H9 (cell line): Measurements from ENCODE around the gene TCEA2. TPM values are rescaled to one million over a fixed set of nuclear protein-coding genes. Genes with fewer than 3 reads are reported as not detected.

Experiments
- DNase-seq: peaks from one replicate; pipeline ENCODE4 v3.0.0-alpha.2; 2017
- H2AFZ ChIP-seq: one replicate; pipeline ENCODE4 v1.6.1; 2013; ENCODE audit warnings: mild to moderate bottlenecking, low read length, control low read depth, moderate library complexity
- H2AK5ac ChIP-seq: 2 replicates; pipeline ENCODE4 v1.6.1; 2013; ENCODE audit warnings: low read length, control low read depth, mixed read lengths; ENCODE audit not compliant: insufficient read length
- H2BK120ac ChIP-seq: one replicate; pipeline ENCODE4 v1.6.1; 2013; ENCODE audit warnings: low read depth, mild to moderate bottlenecking, low read length, control low read depth, inconsistent platforms; ENCODE audit not compliant: poor library complexity, severe bottlenecking
- H2BK12ac ChIP-seq: 2 replicates; pipeline ENCODE4 v1.6.1; 2013; ENCODE audit warnings: low read length, control low read depth, mixed read lengths, low read depth; ENCODE audit not compliant: insufficient read length
- H2BK15ac ChIP-seq: 2 replicates; pipeline ENCODE4 v1.6.1; 2013; ENCODE audit warnings: low read depth, low read length, control low read depth
- H2BK20ac ChIP-seq: one replicate; pipeline ENCODE4 v1.6.1; 2013; ENCODE audit warnings: low read depth, mild to moderate bottlenecking, low read length, control low read depth, inconsistent platforms; ENCODE audit not compliant: poor library complexity, severe bottlenecking
- H2BK5ac ChIP-seq: 2 replicates; pipeline ENCODE4 v1.6.1; 2013; ENCODE audit warnings: low read length, control low read depth, mixed read lengths; ENCODE audit not compliant: insufficient read length
- H3K14ac ChIP-seq: 2 replicates; pipeline ENCODE4 v1.6.1; 2013; ENCODE audit warnings: low read length, control low read depth; ENCODE audit not compliant: insufficient read depth
- H3K18ac ChIP-seq: 2 replicates; pipeline ENCODE4 v1.6.1; 2013; ENCODE audit warnings: low read depth, mild to moderate bottlenecking, mixed read lengths, low read length, control low read depth; ENCODE audit not compliant: insufficient read length
- H3K23ac ChIP-seq: 2 replicates; pipeline ENCODE4 v1.6.1; 2013; ENCODE audit warnings: low read length, control low read depth, mixed read lengths, low read depth; ENCODE audit not compliant: insufficient read length
- H3K23me2 ChIP-seq: 2 replicates; pipeline ENCODE4 v1.6.1; 2013; ENCODE audit warnings: low read depth, mild to moderate bottlenecking, mixed read lengths, low read length, control low read depth; ENCODE audit not compliant: insufficient read length, poor library complexity, severe bottlenecking
- H3K27ac ChIP-seq: 2 replicates; pipeline ENCODE4 v1.5.1; 2013; ENCODE audit warnings: low read length, control low read depth, mixed read lengths, low read depth; ENCODE audit not compliant: insufficient read length
- H3K27me3 ChIP-seq: 2 replicates; pipeline ENCODE4 v1.6.1; 2013; ENCODE audit warnings: low read length, control low read depth, inconsistent platforms; ENCODE audit not compliant: insufficient read depth
- H3K4ac ChIP-seq: 2 replicates; pipeline ENCODE4 v1.6.1; 2013; ENCODE audit warnings: low read depth, mild to moderate bottlenecking, control low read depth, inconsistent platforms, low read length, moderate library complexity
- H3K4me1 ChIP-seq: 2 replicates; pipeline ENCODE4 v1.6.1; 2013; ENCODE audit warnings: low read length, control low read depth, inconsistent platforms; ENCODE audit not compliant: insufficient read depth
- H3K4me2 ChIP-seq: 2 replicates; pipeline ENCODE4 v1.6.1; 2013; ENCODE audit warnings: low read length, control low read depth, mixed read lengths; ENCODE audit not compliant: insufficient read length, insufficient read depth
- H3K56ac ChIP-seq: 2 replicates; pipeline ENCODE4 v1.6.1; 2013; ENCODE audit warnings: low read depth, mild to moderate bottlenecking, mixed read lengths, low read length, control low read depth; ENCODE audit not compliant: insufficient read length
- H3K79me1 ChIP-seq: 2 replicates; pipeline ENCODE4 v1.6.1; 2013; ENCODE audit warnings: low read depth, mild to moderate bottlenecking, moderate library complexity, low read length, control low read depth, inconsistent platforms; ENCODE audit not compliant: insufficient read depth, poor library complexity, severe bottlenecking
- H3K79me2 ChIP-seq: 2 replicates; pipeline ENCODE4 v1.6.1; 2013; ENCODE audit warnings: low read length, control low read depth, inconsistent platforms; ENCODE audit not compliant: insufficient read depth
- H3K9ac ChIP-seq: 2 replicates; pipeline ENCODE4 v1.6.1; 2013; ENCODE audit warnings: low read length, control low read depth, mixed read lengths; ENCODE audit not compliant: insufficient read length; ENCODE audit errors: extremely low read depth
- H3K9me3 ChIP-seq: one replicate; pipeline ENCODE4 v1.6.1; 2013; ENCODE audit warnings: low read depth, low read length, inconsistent platforms; ENCODE audit not compliant: control insufficient read depth
- H3T11ph ChIP-seq: one replicate; pipeline ENCODE4 v1.6.1; 2013; ENCODE audit warnings: mild to moderate bottlenecking, low read length, control low read depth, inconsistent platforms
- H4K20me1 ChIP-seq: one replicate; pipeline ENCODE4 v1.6.1; 2013; ENCODE audit not compliant: control insufficient read depth, insufficient read length, insufficient read depth
- H4K5ac ChIP-seq: 2 replicates; pipeline ENCODE4 v1.6.1; 2013; ENCODE audit warnings: low read depth, mild to moderate bottlenecking, mixed read lengths, low read length, control low read depth; ENCODE audit not compliant: insufficient read length
- H4K8ac ChIP-seq: replicated peaks from 2 replicates; pipeline ENCODE4 v1.6.1; 2013; ENCODE audit warnings: low read length, control low read depth, mixed read lengths, low read depth; ENCODE audit not compliant: insufficient read length
- H4K91ac ChIP-seq: 2 replicates; pipeline ENCODE4 v1.6.1; 2013; ENCODE audit warnings: low read depth, mild to moderate bottlenecking, moderate library complexity, mixed read lengths, low read length, control low read depth; ENCODE audit not compliant: insufficient read length
- H3K27ac Mint-ChIP-seq, 3 experiments: 2 replicates in 2 of 3; 3 replicates in 1 of 3; pipeline ENCODE4 v1.8.0; 2020 to 2021; ENCODE audit warnings: mixed read lengths in 3 of 3, mild to moderate bottlenecking in 1 of 3, moderate library complexity in 1 of 3
- H3K27me3 Mint-ChIP-seq: 2 replicates; pipeline ENCODE4 v1.8.0; 2021; ENCODE audit warnings: low read depth, mild to moderate bottlenecking, moderate library complexity, mixed read lengths
- H3K36me3 Mint-ChIP-seq, 3 experiments: 2 replicates in 2 of 3; 3 replicates in 1 of 3; pipeline ENCODE4 v1.8.0; 2020 to 2021; ENCODE audit warnings: low read depth in 3 of 3, mixed read lengths in 3 of 3; ENCODE audit not compliant: insufficient read depth in 1 of 3
- H3K4me1 Mint-ChIP-seq, 2 experiments: 2 replicates each; pipeline ENCODE4 v1.8.0; 2020; ENCODE audit warnings: mixed read lengths in 2 of 2
- H3K4me3 Mint-ChIP-seq, 2 experiments: 2 replicates in 1 of 2; 3 replicates in 1 of 2; pipeline ENCODE4 v1.8.0; 2020 to 2021; ENCODE audit warnings: mild to moderate bottlenecking in 2 of 2, mixed read lengths in 2 of 2, moderate library complexity in 1 of 2
- H3K9me3 Mint-ChIP-seq, 2 experiments: 2 replicates in 1 of 2; 3 replicates in 1 of 2; pipeline ENCODE4 v1.8.0; 2020; ENCODE audit warnings: mild to moderate bottlenecking in 2 of 2, mixed read lengths in 2 of 2, moderate library complexity in 1 of 2
- WGBS: extraction: QIAGEN DNeasy Blood & Tissue Kit; methylation state at CpG from one replicate; pipeline ENCODE4 v1.1.7; 2013; ENCODE audit warnings: missing lambda C conversion rate, low lambda C conversion rate, mixed read lengths; ENCODE audit not compliant: insufficient read length; ENCODE audit errors: extremely low coverage; 5-methylcytosine and 5-hydroxymethylcytosine counted together
- total RNA-seq: library from RNA; stranded (reverse); gene quantifications from 2 replicates; pipeline ENCODE4 v1.2.1, GENCODE V29; 2021
- TF ChIP-seq, protein P1 (sequence below): fragments of 200-600 bp; sonication (generic); conservative IDR thresholded peaks from 3 replicates; pipeline ENCODE4 v1.8.0; 2021; ENCODE audit warnings: antibody characterized with exemption, mild to moderate bottlenecking

The TCEA2 gene
- total RNA-seq, 1 experiment from 2014 or later = 51.7 TPM

DNA sequence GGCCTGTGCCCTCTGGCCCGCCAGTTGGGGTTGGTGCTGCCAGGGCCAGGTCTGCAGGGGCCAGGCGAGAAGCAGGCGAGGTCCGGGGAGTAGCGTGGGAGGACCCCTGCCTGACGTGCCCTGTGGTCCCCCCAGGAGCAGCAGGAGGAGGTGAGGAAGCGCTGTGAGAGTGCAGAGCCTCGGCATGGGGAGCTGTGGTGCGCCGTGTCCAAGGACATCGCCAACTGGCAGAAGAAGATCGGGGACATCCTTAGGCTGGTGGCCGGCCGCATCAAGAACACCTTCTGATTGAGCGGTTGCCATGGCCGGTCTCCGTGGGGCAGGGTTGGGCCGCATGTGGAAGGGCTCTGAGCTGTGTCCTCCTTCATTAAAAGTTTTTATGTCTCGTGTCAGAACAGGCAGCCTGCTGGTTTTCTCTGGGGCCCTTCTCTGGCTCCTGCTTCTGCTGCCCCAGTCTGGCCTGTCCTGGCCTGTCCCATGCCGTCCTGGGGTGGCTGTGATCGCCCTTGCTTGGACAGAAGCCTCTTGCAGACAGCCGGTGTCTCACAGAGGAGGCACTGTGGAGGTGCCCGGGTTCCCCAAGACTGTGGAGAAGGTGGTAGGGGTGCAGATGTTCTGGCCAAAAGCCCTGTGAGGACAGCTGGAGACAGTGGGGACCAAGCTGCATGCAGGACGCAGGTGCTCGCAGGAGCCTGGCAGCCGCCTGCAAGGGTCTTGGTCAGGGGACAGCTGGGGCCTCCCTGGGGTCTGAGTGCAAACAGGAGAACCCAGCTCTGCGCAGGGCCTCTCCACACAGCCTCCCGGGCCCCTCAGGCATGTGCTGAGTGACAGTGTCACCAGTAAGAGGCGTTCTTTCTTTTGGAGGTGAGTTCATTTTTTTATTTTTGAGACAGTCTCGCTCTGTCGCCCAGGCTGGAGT lies 30.0 kb upstream of the TCEA2 start:
- no peak overlapping the region for H3K9ac ChIP-seq
- Mint-ChIP-seq H3K27ac (peak overlapping the region in 1 of 3 experiments; percentile 44; a peak in 1 of 7 replicates), H3K4me3 (no peak overlapping the region), H3K9me3 (no peaks in the 10 kb centered on the region; a peak in 1 of 5 replicates), H3K27me3 (peaks cover 7% of the 10 kb centered on the region), H3K4me1 (peaks cover 21 to 23% of the 10 kb centered on the region in 2 experiments), H3K36me3 (peaks cover 17 to 61% (median 44%) of the 10 kb centered on the region in 3 experiments; a peak in 6 of 7 replicates)
- WGBS = no CpG with 5 or more reads among the region's 31 CpGs
- H2AK5ac ChIP-seq = no peak overlapping the region
- no peaks in the 10 kb centered on the region for H3K27me3 ChIP-seq
- TF ChIP-seq, protein P1, sequence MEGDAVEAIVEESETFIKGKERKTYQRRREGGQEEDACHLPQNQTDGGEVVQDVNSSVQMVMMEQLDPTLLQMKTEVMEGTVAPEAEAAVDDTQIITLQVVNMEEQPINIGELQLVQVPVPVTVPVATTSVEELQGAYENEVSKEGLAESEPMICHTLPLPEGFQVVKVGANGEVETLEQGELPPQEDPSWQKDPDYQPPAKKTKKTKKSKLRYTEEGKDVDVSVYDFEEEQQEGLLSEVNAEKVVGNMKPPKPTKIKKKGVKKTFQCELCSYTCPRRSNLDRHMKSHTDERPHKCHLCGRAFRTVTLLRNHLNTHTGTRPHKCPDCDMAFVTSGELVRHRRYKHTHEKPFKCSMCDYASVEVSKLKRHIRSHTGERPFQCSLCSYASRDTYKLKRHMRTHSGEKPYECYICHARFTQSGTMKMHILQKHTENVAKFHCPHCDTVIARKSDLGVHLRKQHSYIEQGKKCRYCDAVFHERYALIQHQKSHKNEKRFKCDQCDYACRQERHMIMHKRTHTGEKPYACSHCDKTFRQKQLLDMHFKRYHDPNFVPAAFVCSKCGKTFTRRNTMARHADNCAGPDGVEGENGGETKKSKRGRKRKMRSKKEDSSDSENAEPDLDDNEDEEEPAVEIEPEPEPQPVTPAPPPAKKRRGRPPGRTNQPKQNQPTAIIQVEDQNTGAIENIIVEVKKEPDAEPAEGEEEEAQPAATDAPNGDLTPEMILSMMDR = no peak
- no peaks in the 10 kb centered on the region; the same call in 1 of the 2 replicates for H3K4me1 ChIP-seq
- H3K9me3 ChIP-seq = no peaks in the 10 kb centered on the region
- no peak for DNase-seq
- peaks cover 2% of the 10 kb centered on the region for H3K23me2 ChIP-seq
- no peak overlapping the region for H3K56ac ChIP-seq
- no peak overlapping the region for H3K4me2 ChIP-seq
- H3K4ac ChIP-seq = no peak overlapping the region
- H2BK5ac ChIP-seq = no peak overlapping the region
- no peak overlapping the region for H2BK15ac ChIP-seq
- H3K27ac ChIP-seq = no peak overlapping the region
- H3K18ac ChIP-seq = no peak overlapping the region
- H4K91ac ChIP-seq = no peak overlapping the region
- H4K20me1 ChIP-seq = no peaks in the 10 kb centered on the region
- no peak overlapping the region for H4K8ac ChIP-seq
- no peak overlapping the region for H2BK120ac ChIP-seq
- H3K79me2 ChIP-seq = no peaks in the 10 kb centered on the region
- H2BK12ac ChIP-seq = no peak overlapping the region
- H3K14ac ChIP-seq = no peak overlapping the region; the same call in 1 of the 2 replicates
- no peaks in the 10 kb centered on the region for H3K79me1 ChIP-seq
- no peak overlapping the region for H3K23ac ChIP-seq
- no peak overlapping the region for H4K5ac ChIP-seq
- H2BK20ac ChIP-seq = no peak overlapping the region
- no peak overlapping the region for H3T11ph ChIP-seq
- no peak overlapping the region for H2AFZ ChIP-seq
